ENCODE measurements around the gene TINAGL1.

Gene TINAGL1, protein sequence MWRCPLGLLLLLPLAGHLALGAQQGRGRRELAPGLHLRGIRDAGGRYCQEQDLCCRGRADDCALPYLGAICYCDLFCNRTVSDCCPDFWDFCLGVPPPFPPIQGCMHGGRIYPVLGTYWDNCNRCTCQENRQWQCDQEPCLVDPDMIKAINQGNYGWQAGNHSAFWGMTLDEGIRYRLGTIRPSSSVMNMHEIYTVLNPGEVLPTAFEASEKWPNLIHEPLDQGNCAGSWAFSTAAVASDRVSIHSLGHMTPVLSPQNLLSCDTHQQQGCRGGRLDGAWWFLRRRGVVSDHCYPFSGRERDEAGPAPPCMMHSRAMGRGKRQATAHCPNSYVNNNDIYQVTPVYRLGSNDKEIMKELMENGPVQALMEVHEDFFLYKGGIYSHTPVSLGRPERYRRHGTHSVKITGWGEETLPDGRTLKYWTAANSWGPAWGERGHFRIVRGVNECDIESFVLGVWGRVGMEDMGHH

DNA sequence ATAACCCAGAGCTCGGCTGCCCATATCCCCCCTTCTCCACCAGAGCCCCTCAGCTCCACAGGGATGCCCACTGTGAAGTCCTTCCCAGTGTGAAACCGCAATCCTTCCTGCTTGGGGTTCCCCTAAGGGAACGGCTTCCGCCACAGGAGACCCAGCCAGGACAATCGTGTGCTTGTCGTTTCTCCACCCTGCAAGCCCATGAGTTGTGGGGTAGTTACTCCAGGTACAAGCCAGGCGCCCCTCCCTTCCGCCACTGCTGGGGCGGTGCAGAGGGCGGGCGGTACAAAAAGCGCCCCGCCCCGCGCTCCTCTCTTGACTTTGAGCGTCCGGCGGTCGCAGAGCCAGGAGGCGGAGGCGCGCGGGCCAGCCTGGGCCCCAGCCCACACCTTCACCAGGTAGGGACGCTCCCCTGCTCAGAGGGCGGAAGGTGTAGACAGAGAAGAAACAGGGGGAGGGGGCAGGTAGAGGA lies at the start of gene TINAGL1:
TINAGL1 (plus strand) TSS at position 315 of the 469 bp plus-strand sequence. CDS start 634 bp downstream, outside the sequence.
- no peak for DNase-seq

DNA sequence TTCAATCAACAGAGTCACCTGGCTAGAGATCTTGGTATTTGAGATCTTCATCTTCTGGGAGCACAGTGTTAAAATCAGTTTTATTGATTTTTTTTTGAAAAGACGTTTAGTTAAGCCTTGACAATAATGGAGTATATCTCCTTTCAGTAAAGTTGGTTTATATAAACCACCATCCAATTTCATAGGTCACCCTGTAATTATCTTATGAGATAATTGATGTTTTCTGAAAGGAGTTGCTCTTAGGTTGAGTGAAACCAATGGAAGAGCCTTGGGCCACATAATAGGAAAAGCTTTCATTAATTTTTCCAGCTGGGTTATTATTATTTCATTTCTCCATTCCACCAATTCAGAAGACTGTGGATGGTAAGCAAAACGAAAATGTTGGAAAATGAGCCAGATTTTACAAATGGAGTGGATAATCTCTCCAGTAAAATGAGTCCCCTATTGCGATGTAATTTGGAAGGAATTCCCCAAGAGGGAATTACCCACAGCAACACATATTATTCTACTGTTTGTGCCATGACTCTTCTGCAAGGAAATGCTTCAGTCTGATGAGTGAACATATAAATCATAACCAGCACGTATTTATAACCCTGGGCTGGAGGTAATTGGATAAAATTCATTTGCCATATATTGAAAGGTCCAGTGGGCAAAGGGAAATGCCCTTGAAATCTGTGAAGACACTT lies 46.2 kb upstream of the TINAGL1 start:
- no peak for DNase-seq

DNA sequence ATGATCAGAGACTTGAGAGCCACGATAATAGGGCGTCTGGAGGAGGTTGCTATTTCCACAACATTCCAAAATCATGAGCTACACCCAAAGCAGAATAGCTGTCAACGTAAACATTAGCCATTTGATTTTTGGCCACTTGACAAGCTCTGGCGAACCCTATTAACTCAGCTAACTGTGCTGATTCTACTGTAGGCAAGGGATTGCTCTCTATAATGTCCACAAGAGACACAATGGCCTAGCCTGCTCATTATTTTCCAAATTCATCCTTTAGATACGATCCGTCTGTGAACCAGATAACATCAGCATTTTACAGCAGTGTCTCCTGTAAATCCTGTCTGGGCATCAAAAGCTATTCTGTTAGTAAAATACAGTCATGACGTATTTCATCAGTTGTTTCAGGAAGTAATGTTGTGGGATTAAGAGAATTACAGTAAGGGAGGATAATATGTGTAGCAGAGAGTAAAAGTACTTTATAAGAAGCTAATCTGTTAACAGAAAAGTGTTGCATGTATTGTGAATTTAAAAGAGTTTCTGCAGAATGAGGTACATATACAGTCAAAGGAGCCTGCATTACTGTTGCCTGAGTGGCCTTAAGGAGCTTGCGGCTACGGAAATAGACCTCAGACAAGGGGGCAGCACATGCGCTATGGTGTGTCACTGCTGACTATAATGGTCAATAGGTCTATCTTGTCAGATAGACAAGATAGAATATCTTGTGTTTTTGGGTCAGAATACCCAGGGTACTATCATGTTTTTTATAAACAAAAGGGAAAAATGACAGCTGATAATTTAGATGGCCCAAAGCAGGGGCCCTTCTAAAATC lies 44.9 kb upstream of the TINAGL1 start:
- no peak for DNase-seq

DNA sequence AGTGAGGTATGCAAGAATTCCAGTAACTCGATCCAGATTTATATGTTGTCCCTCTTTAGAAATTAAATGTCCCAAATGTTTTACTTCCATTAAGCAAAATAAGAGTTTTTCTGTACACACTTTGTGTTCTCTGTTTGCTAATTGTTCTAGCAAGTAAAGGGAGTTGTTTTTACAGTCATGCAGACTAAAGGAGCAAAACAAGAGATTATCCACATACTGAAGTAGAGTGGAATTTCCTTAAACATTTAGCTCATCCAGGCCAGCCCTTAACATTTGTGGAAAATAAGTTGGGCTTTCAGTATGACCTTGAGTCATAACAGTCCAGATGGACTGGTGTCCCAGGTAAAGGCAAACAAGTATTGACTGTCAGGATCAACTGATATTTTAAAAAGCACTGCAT lies 44.1 kb upstream of the TINAGL1 start:
- no peak for DNase-seq

DNA sequence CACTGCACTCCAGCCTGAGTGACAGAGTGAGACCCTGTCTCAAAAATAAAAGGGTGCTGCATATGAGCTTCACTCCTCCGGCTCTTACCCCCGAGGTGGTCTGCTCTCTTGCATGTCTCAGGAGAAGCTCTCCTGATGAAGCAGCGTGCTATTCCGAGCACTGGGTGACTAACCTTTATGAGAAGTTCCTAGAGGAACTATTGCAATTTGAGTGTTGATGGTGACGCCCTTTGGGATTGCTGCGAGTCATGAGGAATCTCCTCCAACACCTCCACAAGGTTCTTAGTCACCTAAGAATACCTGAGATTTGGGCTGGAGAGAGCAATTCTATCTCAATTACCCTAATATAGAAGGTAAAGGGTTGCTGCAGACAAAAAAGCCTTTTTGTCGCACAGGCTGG lies 40.8 kb upstream of the TINAGL1 start:
- no peak for DNase-seq

DNA sequence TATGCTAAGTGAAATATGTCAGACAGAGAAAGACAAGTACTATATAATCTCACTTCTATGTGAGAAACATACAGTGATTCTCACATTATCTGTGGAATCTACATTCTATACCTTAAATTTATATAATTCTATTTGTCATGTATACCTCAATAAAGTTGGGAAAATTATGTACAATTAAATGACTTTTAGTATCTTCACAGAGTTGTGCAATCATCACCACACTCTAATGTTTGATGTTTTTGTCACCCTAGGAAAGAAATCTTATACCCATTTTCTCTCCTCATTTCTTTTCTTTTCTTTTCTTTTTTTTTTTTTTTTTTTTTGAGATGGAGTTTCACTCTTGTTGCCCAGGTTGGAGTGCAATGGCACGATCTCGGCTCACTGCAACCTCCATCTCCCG lies 37.0 kb upstream of the TINAGL1 start:
- DNase-seq: no peak

DNA sequence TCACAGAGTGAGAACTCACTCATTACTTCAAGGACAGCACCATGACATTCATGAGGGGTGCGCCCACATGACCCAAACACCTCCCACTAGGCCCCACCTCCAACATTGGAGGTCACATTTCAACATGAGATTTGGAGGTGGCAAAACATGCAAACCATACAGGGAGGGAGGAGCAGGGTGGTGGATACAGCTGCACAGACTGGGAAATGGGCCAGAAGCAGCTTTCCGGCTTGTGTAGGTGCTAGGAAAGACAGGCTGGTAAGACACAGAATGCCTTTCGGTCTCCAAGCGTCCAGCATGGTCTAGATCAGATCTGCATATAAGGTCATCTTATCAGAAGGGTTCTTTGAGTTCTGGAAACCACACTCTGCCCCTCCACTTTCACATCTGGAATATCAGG lies 35.1 kb upstream of the TINAGL1 start:
- no peak for DNase-seq

DNA sequence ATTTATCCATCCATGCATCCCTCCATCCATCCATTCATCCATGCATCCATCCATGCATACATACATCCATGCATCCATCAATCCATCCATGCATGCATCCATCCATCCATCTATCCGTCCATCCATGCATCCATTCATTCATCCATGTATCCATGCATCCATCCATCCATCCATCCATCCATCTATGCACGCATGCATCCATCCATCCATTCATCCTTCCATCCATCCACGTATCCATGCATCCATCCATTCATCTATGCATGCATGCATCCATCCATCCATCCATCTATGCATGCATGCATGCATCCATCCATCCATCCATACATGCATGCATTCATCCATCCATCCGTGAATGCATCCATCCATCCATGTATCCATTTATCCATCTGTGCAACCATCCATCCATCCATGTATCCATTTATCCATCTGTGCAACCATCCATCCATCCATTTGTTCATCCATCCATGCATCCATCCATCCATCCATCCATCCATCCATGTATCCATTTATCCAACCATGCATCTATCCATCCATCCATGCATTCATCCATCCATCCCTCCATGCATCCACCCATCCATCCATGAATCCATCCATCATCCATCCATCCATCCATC lies 30.3 kb upstream of the TINAGL1 start:
- no peak for DNase-seq

DNA sequence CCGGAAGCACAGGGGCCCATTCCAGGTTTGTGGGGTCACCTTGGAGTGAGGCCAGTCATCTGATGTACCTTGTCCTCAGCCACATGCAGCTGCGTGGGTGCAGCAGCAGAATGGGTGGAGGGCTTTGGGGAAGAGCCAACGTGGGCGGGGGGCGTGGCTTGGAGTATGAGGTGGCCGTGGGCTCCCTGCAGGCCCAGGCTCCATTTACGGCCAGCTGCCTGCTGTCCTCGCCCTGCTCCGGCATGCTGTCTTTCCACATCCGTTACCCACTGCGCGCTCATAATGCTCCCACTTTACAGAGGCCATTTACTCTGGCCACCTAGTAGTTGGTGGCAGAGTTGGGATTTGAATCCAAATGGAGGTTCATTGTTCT lies 27.8 kb upstream of the TINAGL1 start:
- peak; percentile 51 for DNase-seq

DNA sequence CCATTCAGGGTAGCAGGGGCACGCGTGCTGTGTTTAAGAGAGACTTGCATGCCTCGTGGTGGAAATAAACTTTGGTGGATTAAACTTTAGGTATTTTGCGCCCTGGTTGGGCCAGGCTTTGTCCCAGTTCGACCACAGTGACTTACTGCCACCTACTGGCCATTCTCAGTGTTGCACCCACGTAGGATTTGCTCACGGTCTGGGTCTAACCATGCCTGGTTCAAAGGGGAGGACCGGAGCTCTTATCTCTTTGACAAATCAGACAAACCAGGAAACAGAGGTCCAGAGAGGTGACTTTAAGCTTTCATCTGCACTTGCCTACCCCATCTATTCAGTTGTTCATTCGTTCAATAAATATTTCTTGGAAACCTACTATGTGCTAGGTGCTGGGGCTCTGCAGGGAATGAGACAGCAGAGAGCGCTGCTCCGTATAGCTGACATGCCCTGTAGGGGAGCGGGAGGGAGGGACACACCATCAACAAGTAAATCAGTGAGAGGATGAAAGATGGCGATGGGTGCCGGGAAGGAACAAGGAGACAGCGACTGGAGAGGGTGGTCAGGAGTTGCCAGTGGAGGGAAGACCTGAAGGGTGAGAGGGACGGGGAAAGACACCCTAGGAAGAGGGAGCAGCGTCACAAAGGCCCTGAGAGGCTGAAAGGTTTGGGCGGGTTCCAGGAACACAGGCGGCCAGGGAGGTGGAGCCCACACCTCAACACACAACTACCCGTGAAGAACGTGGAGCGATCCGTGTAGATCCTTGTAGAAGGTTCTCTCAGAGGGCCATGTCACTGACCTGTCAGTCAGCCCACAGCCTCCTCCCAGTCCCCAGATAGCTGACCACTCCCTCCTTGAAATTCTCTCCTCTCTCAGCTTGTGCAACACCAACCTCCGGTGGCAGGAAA lies 27.2 kb upstream of the TINAGL1 start:
- peak; percentile 90 for DNase-seq

DNA sequence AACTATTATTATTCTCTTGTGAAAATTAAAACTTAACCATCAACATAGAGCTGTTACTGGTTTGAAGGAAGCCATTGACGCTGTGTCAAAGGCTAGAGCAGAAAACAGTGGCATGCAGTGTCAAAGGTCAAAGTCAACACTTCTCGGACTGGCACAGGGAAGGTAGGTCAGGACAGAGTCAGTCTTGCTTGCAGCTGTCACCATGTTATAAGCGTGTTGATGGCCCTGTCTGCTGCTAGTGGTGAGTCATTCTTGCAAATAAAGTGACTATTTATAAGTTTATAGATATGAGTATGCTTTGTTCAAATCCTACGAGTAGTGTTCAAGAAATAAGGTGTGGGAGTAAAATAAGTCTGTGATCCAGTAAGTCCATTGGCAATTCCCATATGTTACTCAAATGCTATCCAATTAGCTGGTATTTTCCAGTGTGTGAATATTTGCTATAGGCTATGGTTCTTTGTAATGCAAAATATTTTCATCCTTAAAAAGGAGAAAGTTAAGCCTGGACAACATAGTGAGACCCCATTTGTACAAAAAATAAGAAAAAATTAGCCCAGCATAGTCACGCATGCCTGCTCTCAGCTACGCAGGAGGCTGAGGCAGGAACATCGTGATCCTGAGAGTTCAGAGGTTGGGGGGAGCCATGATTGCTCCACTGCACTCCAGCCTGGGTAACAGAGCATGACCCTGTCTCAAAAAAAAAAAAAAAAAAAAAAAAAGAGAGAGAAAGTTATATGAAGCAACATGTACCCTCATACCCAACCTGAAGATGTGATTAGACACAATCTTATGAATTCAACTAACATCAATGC lies 26.3 kb upstream of the TINAGL1 start:
- no peak for DNase-seq

DNA sequence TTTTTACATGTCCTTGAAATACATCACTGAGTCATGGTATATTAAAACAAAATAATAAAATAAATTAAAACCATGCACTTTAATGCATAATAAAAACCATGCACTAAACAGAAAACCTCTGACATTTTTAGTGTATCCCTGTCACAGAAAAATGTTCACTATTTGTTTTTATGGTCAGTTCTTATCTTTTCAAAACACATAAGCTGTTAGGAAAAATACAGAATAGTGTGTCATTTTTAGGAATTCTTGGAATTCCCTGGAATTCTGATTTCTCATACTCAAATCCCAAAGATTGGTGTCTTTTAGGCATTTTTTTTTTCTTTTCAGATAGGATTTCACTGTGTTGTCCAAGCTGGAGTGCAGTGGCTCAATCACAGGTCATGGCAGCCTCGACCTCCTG lies 25.1 kb upstream of the TINAGL1 start:
- no peak for DNase-seq

DNA sequence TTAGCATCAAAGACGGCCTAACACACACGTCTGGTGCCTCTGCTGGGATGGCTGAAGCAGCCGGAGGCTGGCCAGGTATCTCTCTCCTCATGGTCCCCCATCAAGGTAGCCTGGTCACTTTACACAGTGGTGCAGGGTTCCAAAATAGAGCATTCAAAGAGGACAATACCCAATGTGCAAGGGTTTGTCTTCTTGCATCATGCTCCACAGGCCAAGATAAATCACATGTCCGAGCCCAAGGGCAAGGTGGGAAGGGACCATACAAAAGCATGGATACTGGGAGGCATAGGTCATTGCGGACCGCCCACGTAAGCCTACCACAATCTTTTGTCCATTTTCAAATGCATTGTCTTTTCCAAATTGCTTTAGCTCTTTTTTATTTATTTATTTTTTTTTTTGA lies 23.8 kb upstream of the TINAGL1 start:
- no peak for DNase-seq

DNA sequence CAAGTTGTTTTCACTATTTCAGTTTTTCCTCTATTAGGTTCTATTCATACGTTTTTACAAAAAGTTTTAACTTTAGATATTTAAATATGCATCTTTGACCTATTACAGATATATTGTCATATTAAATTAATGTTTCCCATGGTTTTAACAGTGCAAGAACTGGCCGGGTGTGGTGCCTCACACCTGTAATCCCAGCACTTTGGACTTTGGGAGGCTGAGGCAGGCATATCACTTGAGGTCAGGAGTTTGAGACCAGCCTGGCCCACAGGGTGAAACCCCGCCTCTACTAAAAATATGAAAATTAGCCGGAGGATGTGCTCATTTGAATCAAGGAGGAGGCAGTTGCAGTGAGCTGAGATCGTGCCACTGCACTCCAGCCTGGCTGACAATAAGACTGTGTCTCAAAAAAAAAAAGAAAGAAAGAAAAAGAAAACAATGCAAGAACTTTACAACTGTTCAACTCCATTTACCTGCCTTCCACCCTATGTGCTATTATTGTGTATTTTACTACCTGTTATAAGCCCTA lies 19.8 kb upstream of the TINAGL1 start:
- DNase-seq: no peak

DNA sequence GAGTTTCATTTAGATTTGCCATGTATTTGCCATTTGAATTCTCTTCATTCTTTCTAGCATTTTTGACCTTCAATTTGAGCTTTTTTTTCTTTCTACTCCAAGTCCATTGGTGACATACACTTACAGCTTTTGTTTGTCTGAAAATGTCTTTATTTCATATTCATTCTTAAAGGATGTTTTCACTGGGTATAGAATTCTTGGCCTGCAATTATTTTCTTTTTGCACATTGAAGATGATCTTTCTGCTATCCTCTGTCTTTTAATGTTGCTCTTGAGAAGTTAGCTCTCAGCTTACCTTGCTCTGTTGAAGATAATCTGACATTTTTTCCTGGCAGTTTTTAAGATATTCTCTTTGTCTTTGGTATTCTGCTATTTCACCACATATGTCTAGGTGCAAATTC lies 16.6 kb upstream of the TINAGL1 start:
- DNase-seq: no peak

DNA sequence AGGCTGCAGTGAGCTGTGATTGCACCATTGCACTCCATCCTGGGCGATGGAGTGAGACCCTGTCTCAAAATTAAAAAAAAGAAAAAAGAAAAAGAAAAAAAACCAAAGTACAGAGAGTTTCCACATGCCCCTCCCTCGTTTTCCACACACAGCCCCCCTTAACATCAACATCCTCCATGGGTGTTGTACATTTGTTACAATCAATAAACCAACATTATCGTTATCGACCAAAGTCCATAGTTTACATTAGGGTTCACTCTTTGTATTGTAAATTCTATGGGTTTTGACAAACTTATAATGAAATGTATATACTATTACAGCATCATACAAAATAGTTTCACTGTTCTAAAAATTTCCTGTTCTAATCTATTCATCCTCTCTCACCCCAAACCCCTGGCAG lies 15.9 kb upstream of the TINAGL1 start:
- no peak for DNase-seq

DNA sequence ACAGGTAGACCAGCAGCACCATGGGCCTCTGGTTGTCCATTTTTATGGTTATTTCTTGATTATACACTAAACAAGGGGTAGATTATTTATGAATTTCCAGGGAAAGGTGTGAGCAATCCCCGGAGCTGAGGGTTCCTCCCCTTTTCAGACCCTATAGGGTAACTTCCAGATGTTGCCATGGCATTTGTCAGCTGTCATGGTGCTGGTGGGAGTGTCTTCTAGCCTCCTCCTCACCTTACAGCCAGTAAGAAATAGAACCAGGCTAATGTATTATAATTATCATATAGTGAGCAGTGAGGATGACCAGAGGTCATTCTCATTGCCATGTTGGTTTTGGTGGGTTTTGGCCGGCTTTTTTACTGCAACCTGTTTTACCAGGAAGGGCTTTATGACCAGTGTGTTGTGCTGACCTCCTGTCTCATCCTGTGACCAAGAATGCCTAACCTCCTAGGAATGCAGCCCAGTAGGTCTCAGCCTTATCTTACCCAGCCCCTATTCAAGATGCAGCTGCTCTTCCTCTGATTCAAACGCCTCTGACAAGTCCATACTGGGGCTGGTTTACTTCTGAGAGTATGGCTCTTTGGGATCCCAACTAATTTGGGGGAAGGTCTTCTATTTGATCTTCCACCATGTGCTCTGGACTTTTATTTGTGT lies 13.5 kb upstream of the TINAGL1 start:
- DNase-seq: no peak

DNA sequence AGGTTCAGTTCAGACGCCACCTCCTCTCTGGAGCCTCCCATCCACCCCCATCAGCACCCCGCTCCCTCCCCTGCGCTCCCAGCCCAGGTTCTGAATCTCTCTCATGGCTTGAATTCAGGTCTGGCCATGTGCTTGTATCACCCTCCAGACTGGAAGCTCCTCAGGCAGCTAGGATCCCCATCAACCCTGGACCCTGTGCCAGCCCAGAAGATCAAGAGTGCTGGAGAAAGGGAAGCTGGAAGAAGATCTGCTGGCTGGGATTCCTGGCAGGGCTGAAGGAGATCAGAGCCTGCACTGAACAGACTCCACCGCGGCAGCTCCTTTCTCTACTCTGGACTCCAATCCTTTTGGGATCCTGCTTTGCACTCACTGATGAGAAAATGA lies 11.7 kb upstream of the TINAGL1 start:
- no peak for DNase-seq

DNA sequence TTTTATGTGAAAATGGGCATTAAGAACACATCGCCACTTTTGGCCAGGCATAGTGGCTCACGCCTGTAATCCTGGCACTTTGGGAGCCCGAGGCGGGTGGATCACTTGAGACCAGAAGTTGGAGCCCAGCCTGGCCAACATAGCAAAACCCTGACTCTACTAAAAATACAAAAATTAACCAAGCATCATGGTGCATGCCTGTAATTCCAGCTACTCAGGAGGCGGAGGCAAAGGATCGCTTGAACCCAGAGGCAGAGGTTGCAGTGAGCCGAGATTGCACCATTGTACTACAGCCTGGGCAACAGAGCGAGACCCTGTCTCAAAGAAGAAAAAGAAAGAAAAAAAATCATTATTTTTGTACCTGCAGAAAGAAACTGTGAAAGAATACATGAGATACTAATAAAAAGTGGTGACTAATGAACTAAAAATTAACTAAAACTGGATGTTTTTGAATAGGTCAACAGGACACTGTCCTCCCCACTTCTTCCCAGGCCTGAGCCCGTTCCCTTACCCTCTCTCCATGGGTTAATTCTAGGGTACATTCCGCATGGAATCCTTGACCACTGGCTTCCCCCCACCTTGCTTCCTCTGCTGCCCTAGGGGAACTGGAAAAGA lies 8.3 kb upstream of the TINAGL1 start:
- no peak for DNase-seq
